Measurements from ENCODE around the gene KLF18.
"Not testable (repeated sequence)": the region's sequence is repeated elsewhere in the genome, so short reads cannot be mapped to it uniquely, and the experiment has no call there.

KLF18 gene

GRCh38 chr1:44151332-44151731 lies 9.9 kb upstream of the KLF18 start:
- H3K79me2 ChIP-seq = no peaks in the 10 kb centered on the region
- no peaks in the 10 kb centered on the region for H3K27me3 ChIP-seq (ENCODE audit: control insufficient read depth, insufficient read depth, low read length)
- no peak overlapping the region for H3K4me3 ChIP-seq (ENCODE audit: low read depth, low read length)
- H3K4me1 ChIP-seq = no peaks in the 10 kb centered on the region
- no peak overlapping the region for H2AFZ ChIP-seq
- no peak overlapping the region for H3K4me2 ChIP-seq (ENCODE audit: low read length)
- no peaks in the 10 kb centered on the region for H3K9me3 ChIP-seq (ENCODE audit: control insufficient read depth, low read length)
- TF ChIP-seq, protein P1, sequence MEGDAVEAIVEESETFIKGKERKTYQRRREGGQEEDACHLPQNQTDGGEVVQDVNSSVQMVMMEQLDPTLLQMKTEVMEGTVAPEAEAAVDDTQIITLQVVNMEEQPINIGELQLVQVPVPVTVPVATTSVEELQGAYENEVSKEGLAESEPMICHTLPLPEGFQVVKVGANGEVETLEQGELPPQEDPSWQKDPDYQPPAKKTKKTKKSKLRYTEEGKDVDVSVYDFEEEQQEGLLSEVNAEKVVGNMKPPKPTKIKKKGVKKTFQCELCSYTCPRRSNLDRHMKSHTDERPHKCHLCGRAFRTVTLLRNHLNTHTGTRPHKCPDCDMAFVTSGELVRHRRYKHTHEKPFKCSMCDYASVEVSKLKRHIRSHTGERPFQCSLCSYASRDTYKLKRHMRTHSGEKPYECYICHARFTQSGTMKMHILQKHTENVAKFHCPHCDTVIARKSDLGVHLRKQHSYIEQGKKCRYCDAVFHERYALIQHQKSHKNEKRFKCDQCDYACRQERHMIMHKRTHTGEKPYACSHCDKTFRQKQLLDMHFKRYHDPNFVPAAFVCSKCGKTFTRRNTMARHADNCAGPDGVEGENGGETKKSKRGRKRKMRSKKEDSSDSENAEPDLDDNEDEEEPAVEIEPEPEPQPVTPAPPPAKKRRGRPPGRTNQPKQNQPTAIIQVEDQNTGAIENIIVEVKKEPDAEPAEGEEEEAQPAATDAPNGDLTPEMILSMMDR (IDR thresholded peaks at IDR 0.05) = no peak
- no peak overlapping the region for H3K27ac ChIP-seq
- H3K9ac ChIP-seq = no peak overlapping the region
- H3K36me3 ChIP-seq (ENCODE audit: control insufficient read depth, insufficient read depth, low read length) = no peaks in the 10 kb centered on the region

- Histone ChIP-seq H3K79me2 (no peaks in the 10 kb centered on the region), H3K4me2 (ENCODE audit: low read length) (no peak overlapping the region), H3K9ac (no peak overlapping the region), H3K4me1 (no peaks in the 10 kb centered on the region), H3K27me3 (ENCODE audit: control insufficient read depth, insufficient read depth, low read length) (no peaks in the 10 kb centered on the region), H3K4me3 (ENCODE audit: low read depth, low read length) (no peak overlapping the region), H3K9me3 (ENCODE audit: control insufficient read depth, low read length) (no peaks in the 10 kb centered on the region), H2AFZ (no peak overlapping the region), H3K36me3 (ENCODE audit: control insufficient read depth, insufficient read depth, low read length) (no peaks in the 10 kb centered on the region), H3K27ac (no peak overlapping the region)
- TF ChIP-seq, protein P1 (IDR thresholded peaks at IDR 0.05) = no peak
Observed at GRCh38 chr1:44147582-44147981, 6.2 kb upstream of the KLF18 start.

DNA sequence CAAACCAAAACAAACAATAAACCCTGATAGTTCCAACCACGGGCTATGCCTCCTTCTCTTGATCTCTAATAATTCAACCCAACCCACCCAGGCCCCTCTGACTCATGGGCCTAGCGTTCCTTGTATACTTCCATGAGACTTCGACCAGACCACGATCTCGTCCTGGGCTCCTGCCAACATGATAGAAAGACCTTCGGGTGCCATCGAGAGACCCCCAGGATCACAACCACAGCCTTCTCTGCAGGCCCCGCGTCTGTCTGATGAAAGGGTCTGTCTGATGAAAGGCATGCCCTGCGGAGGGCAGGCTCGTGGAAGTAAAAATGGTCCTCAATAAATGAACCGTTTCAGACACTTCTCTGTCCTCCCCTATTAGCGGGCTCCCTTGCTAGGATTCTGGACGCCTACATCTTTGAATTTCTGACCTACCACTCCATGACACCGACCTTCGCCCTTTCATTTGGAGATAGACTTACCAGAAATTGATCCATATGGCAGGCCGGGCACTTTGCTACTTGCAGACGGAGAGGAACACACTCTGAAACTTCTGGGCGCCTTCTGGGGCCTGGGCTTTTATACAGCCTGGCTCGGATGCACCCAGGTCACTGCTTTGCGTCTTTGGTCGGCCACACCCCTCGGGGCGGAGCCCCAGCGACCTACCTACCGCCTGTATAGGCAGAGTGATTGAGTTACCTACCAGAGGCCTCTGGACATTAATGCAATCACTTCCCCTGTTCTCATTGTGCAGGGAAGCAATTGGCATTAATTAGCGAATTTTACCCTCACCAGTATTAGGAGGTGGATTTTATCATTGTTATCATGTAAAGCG lies 5.3 kb upstream of the KLF18 start:
- Histone ChIP-seq H3K79me2 (no peaks in the 10 kb centered on the region), H3K4me3 (ENCODE audit: low read depth, low read length) (no peak overlapping the region), H2AFZ (no peak overlapping the region), H3K27me3 (ENCODE audit: control insufficient read depth, insufficient read depth, low read length) (no peaks in the 10 kb centered on the region), H3K36me3 (ENCODE audit: control insufficient read depth, insufficient read depth, low read length) (no peaks in the 10 kb centered on the region), H3K27ac (no peak overlapping the region), H3K9me3 (ENCODE audit: control insufficient read depth, low read length) (no peaks in the 10 kb centered on the region), H3K4me1 (no peaks in the 10 kb centered on the region), H3K4me2 (ENCODE audit: low read length) (no peak overlapping the region), H3K9ac (no peak overlapping the region)
- TF ChIP-seq, protein P1 (IDR thresholded peaks at IDR 0.05) = no peak

DNA sequence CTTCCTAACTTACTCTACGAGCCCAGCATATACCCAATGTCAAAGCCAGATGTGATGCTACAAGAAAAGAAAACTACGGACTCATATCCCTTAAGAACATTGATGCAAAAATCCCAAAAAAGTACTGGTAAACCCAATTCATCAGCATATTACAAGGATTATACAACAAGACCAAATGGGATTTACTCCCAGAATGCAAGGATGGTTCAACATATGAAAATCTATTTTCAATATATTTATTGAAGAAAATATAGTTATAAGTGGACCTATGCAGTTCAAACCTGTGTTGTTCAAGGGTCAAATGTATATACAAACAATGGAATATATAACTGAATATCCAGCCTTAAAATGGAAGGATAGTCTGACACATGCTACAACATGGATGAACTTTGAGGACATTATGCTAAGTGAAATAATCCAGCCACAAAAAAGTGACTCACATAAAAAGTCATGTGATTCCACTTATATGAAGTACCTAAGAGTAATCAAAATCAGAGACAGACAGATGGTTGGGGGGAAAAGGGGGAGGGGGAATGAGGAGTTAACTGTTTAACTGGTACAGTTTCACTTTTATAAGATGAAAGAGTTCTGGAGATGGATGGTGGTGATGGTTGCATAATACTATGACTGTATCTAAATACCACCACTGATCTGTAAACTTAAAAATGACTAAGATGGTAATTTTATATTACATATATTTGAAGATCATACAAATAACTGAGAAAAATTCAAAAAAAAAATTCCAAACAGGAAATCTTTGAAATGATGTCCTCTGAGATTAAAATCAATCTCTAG lies 3.7 kb upstream of the KLF18 start:
- H3K27me3 ChIP-seq (ENCODE audit: control insufficient read depth, insufficient read depth, low read length) = no peaks in the 10 kb centered on the region
- TF ChIP-seq, protein P1 (IDR thresholded peaks at IDR 0.05) = no peak
- H3K79me2 ChIP-seq = no peaks in the 10 kb centered on the region
- H3K9me3 ChIP-seq (ENCODE audit: control insufficient read depth, low read length) = no peaks in the 10 kb centered on the region
- H2AFZ ChIP-seq = no peak overlapping the region
- H3K4me1 ChIP-seq = no peaks in the 10 kb centered on the region
- no peak overlapping the region for H3K4me2 ChIP-seq (ENCODE audit: low read length)
- H3K27ac ChIP-seq = no peak overlapping the region
- H3K4me3 ChIP-seq (ENCODE audit: low read depth, low read length) = no peak overlapping the region
- H3K9ac ChIP-seq = no peak overlapping the region
- no peaks in the 10 kb centered on the region for H3K36me3 ChIP-seq (ENCODE audit: control insufficient read depth, insufficient read depth, low read length)

GRCh38 chr1:44139565-44139964 lies 1.9 kb downstream of the KLF18 start:
- not testable (repeated sequence) for H3K9ac ChIP-seq; H3K27ac ChIP-seq; H3K4me2 ChIP-seq (ENCODE audit: low read length)

More at GRCh38 chr1:44139565-44139964, 1.9 kb downstream of the KLF18 start:
- not testable (repeated sequence) for H3K4me1 ChIP-seq; H3K36me3 ChIP-seq (ENCODE audit: control insufficient read depth, insufficient read depth, low read length); H2AFZ ChIP-seq; H3K27me3 ChIP-seq (ENCODE audit: control insufficient read depth, insufficient read depth, low read length); H3K9me3 ChIP-seq (ENCODE audit: control insufficient read depth, low read length); H3K4me3 ChIP-seq (ENCODE audit: low read depth, low read length); H3K79me2 ChIP-seq
